ENCODE results near the gene LGR4.

DNA sequence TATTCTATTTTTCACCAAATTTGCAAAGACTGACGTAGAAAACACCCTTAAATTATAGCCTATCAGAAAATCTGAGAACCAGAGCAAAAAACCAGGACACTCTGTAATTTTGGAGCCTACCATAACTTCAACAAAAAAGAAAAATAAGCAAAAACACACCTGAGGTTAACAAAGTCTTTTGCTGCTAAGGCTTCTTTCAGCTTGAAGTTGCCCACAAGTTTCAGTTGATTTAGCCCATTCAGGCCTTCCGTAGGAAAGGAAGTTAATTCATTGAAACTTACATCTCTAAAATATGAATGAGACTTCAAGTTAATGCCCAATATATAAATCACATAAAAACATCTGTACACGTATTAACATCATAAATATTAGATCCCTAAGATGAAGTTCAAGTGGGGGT, 99.2 kb downstream of the LGR4 start:
- TF ChIP-seq CTCF (conservative IDR thresholded peaks at IDR 0.05) (no peak), EZH2 (IDR thresholded peaks at IDR 0.05; ENCODE audit: low read depth) (no peak)

Data from PC-9 (cell line).